Right renal pelvis (tissue), 4 donors: ENCODE measurements around the gene CTAGE4. TPM values are rescaled to one million over a fixed set of nuclear protein-coding genes. Genes with fewer than 3 reads are reported as not detected.
"Not testable (repeated sequence)": the region's sequence is repeated elsewhere in the genome, so short reads cannot be mapped to it uniquely, and the experiment has no call there.

Experiments
- DNase-seq, 4 donors: peaks; one replicate each; pipeline ENCODE4 v3.0.0-alpha.2; 2013; ENCODE audit warnings: low read depth in 4 of 4, low spot score in 3 of 4, missing footprints in 1 of 4
- polyA plus RNA-seq, 4 donors: library from polyadenylated mRNA; unstranded; fragments of 120-200 nt; gene quantifications; one replicate each; pipeline ENCODE4 v1.2.1, GENCODE V29; 2013; ENCODE audit not compliant: insufficient read length in 4 of 4

The CTAGE4 gene
- polyA plus RNA-seq, 4 donors: 3.6 to 12.6 (median 6.8) TPM

DNA sequence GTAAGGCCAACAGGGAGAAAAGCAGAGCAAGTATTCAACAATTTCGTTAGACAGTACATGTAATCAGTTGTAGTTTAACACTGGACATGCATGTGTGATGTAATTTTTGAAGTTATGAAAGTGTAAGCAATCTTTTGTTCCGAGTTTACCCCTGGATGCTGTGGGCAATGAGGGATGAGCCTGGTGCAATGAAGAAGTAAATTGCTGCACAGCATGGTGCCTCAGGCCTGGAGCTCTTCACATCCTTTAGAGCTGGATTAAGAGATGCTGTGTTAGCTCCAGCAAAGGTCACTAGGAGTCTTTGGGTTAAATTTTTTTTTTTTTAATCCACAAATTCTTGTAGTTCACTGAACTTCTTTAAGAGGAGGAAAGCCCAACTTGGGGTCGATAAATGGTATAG, 19.8 kb downstream of the CTAGE4 start:
- DNase-seq: not testable (repeated sequence)

DNA sequence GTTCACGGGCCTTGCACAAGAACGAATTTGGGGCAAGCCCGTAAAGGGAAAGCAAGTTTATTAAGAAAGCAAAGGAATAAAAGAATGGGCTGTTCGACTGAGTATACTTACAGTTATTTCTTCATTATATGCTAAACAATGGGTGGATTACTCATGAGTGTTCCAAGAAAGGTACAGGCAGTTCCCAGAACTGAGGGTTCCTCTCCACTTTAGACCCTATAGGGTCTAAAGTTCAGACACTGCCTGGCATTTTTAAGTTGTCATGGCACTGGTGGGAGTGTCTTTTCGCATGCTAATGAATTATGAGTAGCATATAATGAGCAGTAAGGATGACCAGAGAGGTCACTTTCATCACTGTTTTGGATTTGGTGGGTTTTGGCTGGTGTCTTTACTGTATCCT, 22.0 kb downstream of the CTAGE4 start:
- DNase-seq: not testable (repeated sequence)

DNA sequence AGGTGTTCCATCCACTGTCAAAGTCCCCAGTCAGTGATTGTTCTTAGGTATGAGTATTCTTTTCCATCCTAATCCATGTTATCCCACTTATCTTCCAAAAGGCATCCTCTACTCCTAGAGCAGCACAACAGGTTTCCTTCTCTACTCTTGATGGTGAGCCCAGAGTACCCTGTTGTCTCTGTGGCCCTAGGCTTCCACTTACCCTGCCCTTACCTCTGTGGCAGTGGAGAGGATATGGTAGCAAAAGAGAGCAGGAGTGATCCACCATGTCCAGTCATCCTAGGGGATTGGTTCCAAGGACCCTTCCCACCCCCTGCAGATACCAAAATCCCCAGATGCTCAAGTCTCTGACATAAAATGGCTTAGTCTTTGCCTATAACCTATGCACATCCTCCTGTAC, 33.9 kb downstream of the CTAGE4 start:
- DNase-seq: not testable (repeated sequence)

DNA sequence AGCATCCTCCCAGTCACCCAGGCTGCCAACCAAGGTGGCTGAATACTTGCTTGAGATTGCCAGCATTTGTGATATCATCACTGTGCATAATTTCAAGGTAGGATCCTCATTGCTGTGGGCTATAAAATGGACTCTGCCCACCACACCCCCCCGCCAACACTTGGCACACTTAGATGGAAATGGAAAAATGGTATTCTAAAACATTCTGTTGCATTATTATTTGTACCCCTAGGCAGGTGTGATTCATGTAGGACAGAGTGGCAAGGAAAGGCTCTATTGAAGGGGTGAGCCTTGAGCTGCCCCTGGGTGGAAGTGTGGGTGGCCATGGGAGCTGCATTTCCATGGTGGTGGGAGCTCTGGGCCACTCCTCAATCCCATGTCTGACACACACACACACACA, 35.3 kb downstream of the CTAGE4 start:
- not testable (repeated sequence) for DNase-seq

DNA sequence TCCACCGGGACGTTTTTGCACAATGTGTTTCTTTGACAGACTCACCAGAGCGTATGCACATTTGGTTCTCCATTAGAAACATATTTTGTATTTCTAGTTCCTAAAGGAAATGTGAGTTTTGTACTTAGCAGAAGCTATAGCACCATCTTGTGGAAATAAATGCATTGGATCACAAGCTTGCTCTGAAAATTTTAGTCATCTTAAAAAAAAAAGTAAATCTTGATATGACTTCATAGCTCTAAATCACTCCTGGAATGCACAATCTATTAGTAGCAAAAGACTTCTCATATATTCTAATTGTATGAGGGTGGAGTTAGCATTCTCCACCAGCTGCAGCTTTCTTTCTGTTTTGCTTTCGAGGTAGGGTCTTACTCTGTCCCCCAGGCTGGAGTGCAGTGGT, 35.9 kb downstream of the CTAGE4 start:
- DNase-seq: not testable (repeated sequence)

DNA sequence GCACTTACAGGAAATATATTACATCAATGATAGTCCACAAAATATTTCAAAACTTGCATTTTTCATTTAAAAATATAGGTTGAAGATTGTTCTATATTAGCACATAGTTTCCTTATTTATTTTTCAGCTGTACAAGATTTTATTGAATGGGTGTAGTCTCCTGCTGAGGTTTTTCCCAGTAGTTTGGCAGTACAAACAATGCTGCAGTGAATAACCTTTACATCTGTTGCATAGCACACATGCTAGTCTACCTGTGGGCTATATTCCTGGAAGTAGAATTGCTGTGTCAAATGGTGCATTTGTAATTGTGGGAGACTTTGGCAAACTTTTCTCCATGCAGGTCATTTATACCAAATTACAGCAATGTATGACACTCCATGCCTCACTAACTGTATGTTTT, 37.3 kb downstream of the CTAGE4 start:
- DNase-seq: not testable (repeated sequence)

DNA sequence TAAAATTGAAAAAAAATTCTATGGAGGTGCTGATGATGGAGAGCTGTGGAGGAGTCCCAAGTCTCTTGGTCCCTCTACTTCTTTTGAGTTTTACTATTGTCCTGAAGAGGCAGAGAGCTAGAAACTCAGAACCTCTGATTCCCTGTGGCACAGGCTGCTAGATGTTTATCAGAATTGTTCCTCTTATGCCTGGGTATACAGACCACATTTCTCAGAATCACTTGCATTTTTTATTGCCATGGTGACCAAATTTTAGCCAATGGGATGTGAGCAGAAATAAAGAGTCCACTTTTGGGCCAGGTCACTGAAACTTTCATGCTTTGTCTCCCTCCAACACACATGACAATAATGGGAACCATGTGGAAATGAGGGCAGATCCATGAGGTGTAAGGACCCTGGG, 40.4 kb downstream of the CTAGE4 start:
- DNase-seq: not testable (repeated sequence)

DNA sequence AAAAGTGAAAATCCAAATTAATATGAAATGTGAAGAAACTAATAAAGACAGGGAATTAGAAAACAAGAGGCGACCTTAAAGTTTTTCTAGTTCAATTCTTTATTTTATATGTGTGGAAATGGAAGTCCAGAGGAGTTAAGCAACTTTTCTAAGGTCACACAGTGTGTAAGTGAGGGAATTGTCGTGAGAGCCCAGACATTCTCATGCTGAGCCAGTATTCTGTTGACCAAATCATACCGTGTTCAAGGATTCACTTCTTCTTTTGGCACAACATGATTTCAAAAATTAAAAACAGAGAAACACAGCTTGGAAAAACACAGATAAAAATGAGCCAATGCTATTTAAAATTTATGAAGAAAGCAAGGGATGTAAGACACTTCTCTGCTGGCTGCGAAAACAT, 43.6 kb downstream of the CTAGE4 start:
- DNase-seq: not testable (repeated sequence)

DNA sequence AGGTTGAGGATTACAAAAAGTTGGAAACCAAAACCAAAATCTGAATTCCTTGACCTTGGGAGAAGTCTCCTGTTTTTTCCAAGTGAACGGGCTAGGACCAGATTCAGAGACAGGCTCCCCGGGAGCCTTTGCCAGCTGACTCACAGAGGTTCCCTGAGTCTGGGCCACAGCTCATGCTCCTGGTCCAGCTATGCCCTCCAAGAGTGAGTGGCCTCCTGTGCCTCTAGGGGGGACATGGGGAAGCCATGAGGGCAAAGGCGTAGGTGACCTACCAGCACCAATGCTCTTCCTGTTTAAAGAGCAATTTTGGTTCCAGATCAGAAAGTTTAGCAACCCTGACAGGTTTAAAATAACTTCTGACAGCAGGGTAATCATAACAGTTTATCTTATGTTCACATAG, 45.5 kb downstream of the CTAGE4 start:
- DNase-seq: not testable (repeated sequence)

DNA sequence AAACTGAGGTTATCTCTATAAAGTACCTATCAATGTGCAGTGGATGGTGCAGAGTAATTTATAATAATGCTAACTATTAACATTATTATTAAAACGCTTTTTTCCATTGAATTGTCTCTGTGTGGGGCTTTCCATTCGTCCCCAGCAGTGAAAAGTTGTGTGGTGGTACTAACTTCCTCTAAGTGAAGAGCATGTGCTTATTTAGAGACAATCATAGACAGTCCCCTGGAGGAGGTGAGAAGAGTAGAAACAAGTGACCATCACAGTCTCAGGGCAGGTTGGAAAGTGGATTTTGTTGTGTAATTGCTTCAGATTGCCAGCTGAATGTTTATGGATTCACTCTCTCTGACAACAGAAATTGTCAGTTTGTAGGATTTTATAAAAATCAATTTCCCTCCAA, 47.8 kb downstream of the CTAGE4 start:
- not testable (repeated sequence) for DNase-seq

DNA sequence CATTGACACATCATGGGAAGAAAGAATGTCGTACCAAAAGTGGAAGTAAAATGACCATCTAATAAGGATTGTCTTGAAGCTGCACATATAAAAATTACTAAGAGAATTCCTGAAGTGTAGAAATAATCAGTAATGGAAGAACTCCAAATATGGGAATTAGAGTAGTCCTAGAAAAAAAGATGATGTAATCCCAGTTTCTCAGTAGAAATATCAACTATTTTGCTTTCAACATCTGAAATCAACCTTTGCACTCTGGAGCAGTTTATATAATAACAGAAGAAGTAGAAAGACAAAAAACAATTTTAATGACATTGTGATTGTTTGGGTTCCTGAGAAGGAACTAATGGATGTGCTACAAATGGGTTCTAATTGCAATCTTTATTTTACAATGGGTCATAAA, 49.8 kb downstream of the CTAGE4 start:
- not testable (repeated sequence) for DNase-seq

Other genes starting within 250 kb of the CTAGE4 start
- not detected for gene OR2F2, start 248.2 kb upstream of the CTAGE4 start, polyA plus RNA-seq
- gene OR2F1, start 228.6 kb upstream of the CTAGE4 start, polyA plus RNA-seq: under 1 TPM in 1 of 4 donors, not detected in 3; 0.06 TPM
- not detected for gene OR6B1, start 183.1 kb upstream of the CTAGE4 start, polyA plus RNA-seq
- under 1 TPM in 3 of 4 donors, not detected in 1; 0.07 to 0.17 (median 0.10) TPM for gene OR2A5, start 134.5 kb upstream of the CTAGE4 start, polyA plus RNA-seq
- not detected for gene OR2A25, start 113.7 kb upstream of the CTAGE4 start, polyA plus RNA-seq
- gene OR2A12, start 97.2 kb upstream of the CTAGE4 start, polyA plus RNA-seq: under 1 TPM in 1 of 4 donors, not detected in 3; 0.03 TPM
- gene OR2A2, start 73.9 kb upstream of the CTAGE4 start, polyA plus RNA-seq: not detected
- gene OR2A14, start 60.3 kb upstream of the CTAGE4 start, polyA plus RNA-seq: not detected
- gene ARHGEF35, start 12.4 kb downstream of the CTAGE4 start, polyA plus RNA-seq: 10 to 100 TPM; 20.5 to 24.6 (median 23.9) TPM
- 1 to 10 TPM; 1.1 to 2.1 (median 1.4) TPM for gene OR2A42, start 56.1 kb downstream of the CTAGE4 start, polyA plus RNA-seq
- 10 to 100 TPM in 2 of 4 donors, 1 to 10 TPM in 2; 7.8 to 15.2 (median 10.0) TPM for gene OR2A7, start 81.3 kb downstream of the CTAGE4 start, polyA plus RNA-seq
- gene CTAGE8, start 85.8 kb downstream of the CTAGE4 start, polyA plus RNA-seq: 1 to 10 TPM; 5.2 to 7.2 (median 6.4) TPM
- gene OR2A1, start 129.0 kb downstream of the CTAGE4 start, polyA plus RNA-seq: 1 to 10 TPM in 1 of 4 donors, under 1 TPM in 2, not detected in 1; 0.27 to 1.1 (median 0.79) TPM
- gene ARHGEF5, start 171.9 kb downstream of the CTAGE4 start, polyA plus RNA-seq: 10 to 100 TPM; 19.3 to 36.9 (median 20.4) TPM
- gene NOBOX, start 220.2 kb downstream of the CTAGE4 start, polyA plus RNA-seq: not detected